PC-3 (cell line): ENCODE results near the gene LCE1B.

ENCODE experiments used
- CTCF ChIP-seq: fragments of 300-600 bp; sonication (generic); conservative IDR thresholded peaks from 2 replicates; pipeline ENCODE4 v1.5.1; 2017; ENCODE audit warnings: antibody characterized with exemption, low read depth, mild to moderate bottlenecking, low read length
- EZH2 ChIP-seq: fragments of 300-600 bp; sonication (generic); IDR thresholded peaks from one replicate; pipeline ENCODE4 v1.6.1; 2017; ENCODE audit warnings: antibody characterized with exemption, mild to moderate bottlenecking, low read length; ENCODE audit not compliant: unreplicated experiment
- EZH2phosphoT487 ChIP-seq: fragments of 300-600 bp; sonication (generic); IDR thresholded peaks from 2 replicates; pipeline ENCODE4 v1.6.1; 2018; ENCODE audit warnings: mild to moderate bottlenecking, antibody characterized with exemption, low read length, borderline replicate concordance

GRCh38 chr1:152796421-152796820, 15.3 kb upstream of the LCE1B start, which contains the start of gene LCE1D:
- TF ChIP-seq CTCF = no peak
- TF ChIP-seq EZH2phosphoT487 = no peak
- TF ChIP-seq EZH2 = no peak
